Calu3 (cell line): ENCODE results near the gene SHROOM3. TPM values are rescaled to one million over a fixed set of nuclear protein-coding genes. Genes with fewer than 3 reads are reported as not detected.
A peak's percentile ranks its signal among the peaks of the same experiment; 100 is the strongest.

ENCODE experiments used
- BruUV-seq: library from RNA; stranded (reverse); fragments of 400-500 nt; replicated peaks from 2 replicates; lab custom pipeline; 2021; lab: Mats Ljungman, UMichigan
- CTCF ChIA-PET: fragments of 300-600 bp; sonication (Branson Sonifier 250); formaldehyde crosslinking; loops from one replicate; lab custom pipeline; 2022; ENCODE audit warnings: antibody characterized with exemption; lab: Charles Lee
- DNase-seq: peaks from one replicate; pipeline ENCODE4 v3.0.0; 2022
- H3K27ac Mint-ChIP-seq: one replicate; pipeline ENCODE4 v1.8.0; 2022; ENCODE audit warnings: mixed read lengths; ENCODE audit not compliant: unreplicated experiment
- H3K27me3 Mint-ChIP-seq: one replicate; pipeline ENCODE4 v1.8.0; 2022; ENCODE audit warnings: mixed read lengths; ENCODE audit not compliant: unreplicated experiment
- H3K36me3 Mint-ChIP-seq: one replicate; pipeline ENCODE4 v1.8.0; 2022; ENCODE audit warnings: mild to moderate bottlenecking, moderate library complexity, mixed read lengths; ENCODE audit not compliant: insufficient read depth, unreplicated experiment
- H3K4me1 Mint-ChIP-seq: one replicate; pipeline ENCODE4 v1.8.0; 2022; ENCODE audit warnings: mild to moderate bottlenecking, low read depth, mixed read lengths; ENCODE audit not compliant: unreplicated experiment
- H3K4me3 Mint-ChIP-seq: one replicate; pipeline ENCODE4 v1.8.0; 2022; ENCODE audit warnings: mild to moderate bottlenecking, low read depth, moderate library complexity, mixed read lengths; ENCODE audit not compliant: unreplicated experiment
- H3K9me3 Mint-ChIP-seq: one replicate; pipeline ENCODE4 v1.8.0; 2022; ENCODE audit warnings: low read depth, mixed read lengths; ENCODE audit not compliant: unreplicated experiment
- CTCF ChIP-seq: fragments of 200-600 bp; IDR thresholded peaks from one replicate; pipeline ENCODE4 v1.8.0; 2022; ENCODE audit warnings: antibody characterized with exemption; ENCODE audit not compliant: unreplicated experiment
- intact Hi-C: fragments of 100-400 bp; cut with micrococcal nuclease; formaldehyde crosslinking; loops from one replicate; pipeline ENCODE4 v1.10.0; 2022; ENCODE audit not compliant: unreplicated experiment
- total RNA-seq: library from RNA; stranded (reverse); gene quantifications from 2 replicates; pipeline ENCODE4 v1.2.3, GENCODE V29; 2022

SHROOM3 gene
- total RNA-seq, 1 experiment from 2014 or later = 114 TPM

- no peak for TF ChIP-seq CTCF
- H3K27ac Mint-ChIP-seq = no peak overlapping the region
- peaks cover 45% of the 10 kb centered on the region for H3K36me3 Mint-ChIP-seq
- no peaks in the 10 kb centered on the region for H3K9me3 Mint-ChIP-seq
- H3K4me1 Mint-ChIP-seq = peaks cover 23% of the 10 kb centered on the region
- CTCF ChIA-PET = no interaction called here
- DNase-seq = no peak
- no peak overlapping the region for H3K4me3 Mint-ChIP-seq
- intact Hi-C loops = loop anchor here (5.0 to 10.0 kb wide), 2 partner anchors 237 to 315 kb away; partner anchors contain the start of gene SHROOM3
- BruUV-seq = no TSS peak
- no peaks in the 10 kb centered on the region for H3K27me3 Mint-ChIP-seq
These were observed 314.3 kb downstream of the SHROOM3 start for GRCh38 chr4:76749355-76749754.

GRCh38 chr4:76750716-76751115, 315.7 kb downstream of the SHROOM3 start:
- intact Hi-C loops = no loop called here
- CTCF ChIA-PET = no interaction called here
- BruUV-seq = no TSS peak
- TF ChIP-seq CTCF = no peak
- H3K27ac Mint-ChIP-seq = peak overlapping the region; percentile 27
- H3K4me3 Mint-ChIP-seq = no peak overlapping the region
- H3K27me3 Mint-ChIP-seq = no peaks in the 10 kb centered on the region
- H3K4me1 Mint-ChIP-seq = peaks cover 16% of the 10 kb centered on the region
- H3K36me3 Mint-ChIP-seq = peaks cover 48% of the 10 kb centered on the region
- no peak for DNase-seq
- H3K9me3 Mint-ChIP-seq = no peaks in the 10 kb centered on the region

GRCh38 chr4:76751612-76752343, 316.7 kb downstream of the SHROOM3 start:
- intact Hi-C loops = no loop called here
- no peaks in the 10 kb centered on the region for H3K27me3 Mint-ChIP-seq
- peaks cover 55% of the 10 kb centered on the region for H3K36me3 Mint-ChIP-seq
- no peaks in the 10 kb centered on the region for H3K9me3 Mint-ChIP-seq
- no TSS peak for BruUV-seq
- no peak overlapping the region for H3K27ac Mint-ChIP-seq
- H3K4me1 Mint-ChIP-seq = peaks cover 16% of the 10 kb centered on the region
- CTCF ChIA-PET = no interaction called here
- no peak overlapping the region for H3K4me3 Mint-ChIP-seq
- no peak for DNase-seq
- no peak for TF ChIP-seq CTCF

GRCh38 chr4:76752861-76753501, 318.0 kb downstream of the SHROOM3 start:
- H3K36me3 Mint-ChIP-seq = peaks cover 60% of the 10 kb centered on the region
- intact Hi-C loops = no loop called here
- no peak overlapping the region for H3K4me3 Mint-ChIP-seq
- H3K27ac Mint-ChIP-seq = peak overlapping the region; percentile 64
- no peak for DNase-seq
- no peak for TF ChIP-seq CTCF
- peaks cover 24% of the 10 kb centered on the region for H3K4me1 Mint-ChIP-seq
- no TSS peak for BruUV-seq
- no peaks in the 10 kb centered on the region for H3K27me3 Mint-ChIP-seq
- no peaks in the 10 kb centered on the region for H3K9me3 Mint-ChIP-seq
- CTCF ChIA-PET = no interaction called here
